T-helper 2 cell (primary cell): ENCODE results near the gene PGA4.
"Not testable (repeated sequence)": the region's sequence is repeated elsewhere in the genome, so short reads cannot be mapped to it uniquely, and the experiment has no call there.

Source experiments
- DNase-seq, 5 experiments: peaks; one replicate each; pipeline versions ENCODE4 v3.0.0 to v3.0.0-alpha.2; 2012 to 2022
- total RNA-seq, 2 donors: gene quantifications; one replicate each; lab custom pipeline; 2026; lab: John Stamatoyannopoulos, UW

PGA4 gene
- 0 reads per million in 2 donors for total RNA-seq

GRCh38 chr11:61222047-61222446 is at the start of gene PGA4:
Gene PGA4, plus strand, starts transcription at chr11:61222347. Its CDS starts 54 bp downstream, at chr11:61222401.
- DNase-seq = not testable (repeated sequence)

DNA sequence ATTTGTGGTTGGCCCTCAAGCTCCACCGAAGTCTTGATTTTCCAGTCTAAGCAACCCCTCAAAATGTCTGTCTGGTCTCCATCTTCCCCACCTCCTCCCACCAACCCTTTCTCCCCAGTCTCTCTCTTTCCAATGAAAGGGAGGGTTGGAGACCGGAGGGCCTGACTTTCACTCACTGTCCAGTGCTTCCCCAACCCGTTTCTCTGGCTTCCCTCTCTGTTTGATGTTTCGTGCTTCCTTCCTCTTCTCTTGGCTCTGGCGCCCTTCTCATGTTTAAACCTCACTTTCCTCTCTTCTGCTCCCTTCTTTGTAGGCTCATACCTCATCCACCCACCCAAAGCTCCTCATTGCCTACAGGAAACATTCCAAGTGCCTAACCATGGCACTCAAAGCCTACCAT is 49.8 kb upstream of the PGA4 start:
- no peak for DNase-seq

GRCh38 chr11:61172888-61173287 is 49.3 kb upstream of the PGA4 start:
- DNase-seq = no peak

- DNase-seq = no peak
Measured at GRCh38 chr11:61173456-61173855, 48.7 kb upstream of the PGA4 start.

- DNase-seq = no peak
Measured at GRCh38 chr11:61174273-61174672, 47.9 kb upstream of the PGA4 start.

GRCh38 chr11:61174949-61175348 is 47.2 kb upstream of the PGA4 start:
- DNase-seq = no peak

GRCh38 chr11:61176446-61176845 is 45.7 kb upstream of the PGA4 start:
- no peak for DNase-seq

GRCh38 chr11:61180205-61180604 is 41.9 kb upstream of the PGA4 start:
- DNase-seq = not testable (repeated sequence)

DNA sequence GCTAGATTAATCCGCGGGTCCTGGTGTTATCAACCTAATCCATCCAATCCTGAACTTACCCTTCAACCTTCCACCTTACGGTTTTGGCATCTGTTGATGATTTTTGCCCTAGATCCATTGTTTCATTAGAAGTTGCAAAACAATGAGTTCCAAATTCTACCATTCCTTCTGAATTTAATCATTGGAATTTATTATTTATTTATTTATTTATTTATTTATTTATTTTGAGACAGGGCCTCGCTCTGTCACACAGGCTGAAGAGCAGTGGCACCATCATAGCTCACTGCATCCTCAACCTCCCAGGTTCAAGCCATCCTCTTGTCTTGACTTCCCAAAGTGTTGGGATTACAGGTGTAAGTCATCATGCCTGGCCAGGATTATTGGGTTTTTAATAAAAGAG is 40.7 kb upstream of the PGA4 start:
- no peak for DNase-seq

DNA sequence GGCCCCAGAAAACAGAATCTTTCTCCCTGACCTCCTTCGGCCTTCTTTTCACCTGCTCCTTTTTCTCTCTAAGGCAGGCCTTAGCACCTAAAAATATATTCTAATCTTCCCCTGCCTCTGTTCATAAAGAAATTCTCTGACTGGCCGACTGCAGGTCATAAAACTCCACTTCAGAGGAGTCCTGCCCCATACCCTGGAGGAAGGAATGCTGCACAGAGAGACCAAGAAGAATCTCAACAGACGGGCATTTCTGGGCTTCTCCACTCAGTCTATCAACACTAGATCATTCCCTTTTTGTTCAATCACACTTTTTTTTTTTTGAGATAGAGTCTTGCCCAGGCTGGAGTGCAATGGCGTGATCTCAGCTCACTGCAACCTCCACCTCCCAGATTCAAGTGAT is 38.5 kb upstream of the PGA4 start:
- no peak for DNase-seq

DNA sequence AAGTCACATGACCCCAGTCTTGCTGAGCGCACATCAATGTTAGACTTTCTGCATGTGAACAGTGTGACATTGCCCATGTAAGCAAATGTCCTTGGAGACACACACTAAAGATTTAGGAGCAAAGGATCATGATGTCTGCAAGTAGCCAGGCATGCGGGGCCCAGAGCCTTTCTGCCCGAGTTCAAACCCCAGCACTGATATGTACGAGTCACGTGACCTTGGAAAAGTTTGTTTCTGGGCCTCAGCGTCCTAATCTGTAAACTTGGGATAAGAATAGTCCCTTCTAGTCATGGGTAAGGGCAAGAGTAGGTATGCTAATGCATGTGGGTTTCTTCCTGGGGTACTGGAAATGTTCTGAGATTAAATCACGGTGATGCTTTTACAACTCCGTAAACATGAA is 35.6 kb upstream of the PGA4 start:
- DNase-seq = no peak

GRCh38 chr11:61187505-61188130 is 34.5 kb upstream of the PGA4 start:
- DNase-seq = peak; percentile 43 to 75 (median 66)

GRCh38 chr11:61189933-61190332 is 32.2 kb upstream of the PGA4 start:
- DNase-seq = no peak

DNA sequence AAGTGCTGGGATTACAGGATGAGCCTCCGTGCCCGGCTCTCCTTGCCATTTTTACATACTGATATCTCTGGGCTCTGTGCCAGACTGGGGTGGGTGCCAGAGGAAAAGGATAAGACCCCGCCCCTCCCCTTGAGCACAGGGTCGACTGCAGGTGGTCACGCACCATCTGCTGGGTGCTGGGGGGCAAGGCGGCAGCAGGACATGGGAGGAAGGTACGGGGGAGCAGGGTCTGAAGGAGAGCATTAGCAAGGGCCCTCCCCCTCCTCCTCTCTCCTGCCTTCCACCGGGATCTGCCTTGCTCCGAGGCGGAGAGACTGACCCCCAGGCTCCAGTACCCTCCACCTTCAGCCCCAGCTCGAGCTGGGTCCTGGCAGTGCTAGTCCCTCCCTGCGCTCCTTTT is 28.6 kb upstream of the PGA4 start:
- DNase-seq = no peak

DNA sequence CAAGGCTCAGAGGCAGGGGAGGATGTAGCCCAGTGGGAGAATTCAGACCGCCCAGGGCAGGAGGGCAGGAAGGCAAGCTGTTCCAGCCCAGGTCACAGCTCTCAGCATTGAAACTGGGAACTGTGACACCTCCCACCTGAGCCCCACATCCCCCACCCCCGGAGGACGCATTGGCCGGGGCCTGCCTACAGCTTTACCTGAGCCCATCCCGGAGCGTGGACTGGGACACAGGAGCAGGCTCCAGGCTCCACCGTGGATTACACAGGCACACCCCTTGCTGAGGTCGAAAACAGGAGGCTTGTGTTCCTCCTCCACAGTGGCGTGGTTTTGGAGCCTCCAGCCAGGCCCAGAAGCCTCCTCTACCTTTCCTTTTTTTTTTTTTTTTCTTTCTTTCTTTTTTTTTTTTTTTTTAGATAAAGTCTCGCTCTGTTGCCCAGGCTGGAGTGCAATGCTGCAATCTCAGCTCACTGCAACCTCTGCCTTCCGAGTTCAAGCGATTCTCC is 27.9 kb upstream of the PGA4 start:
- DNase-seq = no peak

DNA sequence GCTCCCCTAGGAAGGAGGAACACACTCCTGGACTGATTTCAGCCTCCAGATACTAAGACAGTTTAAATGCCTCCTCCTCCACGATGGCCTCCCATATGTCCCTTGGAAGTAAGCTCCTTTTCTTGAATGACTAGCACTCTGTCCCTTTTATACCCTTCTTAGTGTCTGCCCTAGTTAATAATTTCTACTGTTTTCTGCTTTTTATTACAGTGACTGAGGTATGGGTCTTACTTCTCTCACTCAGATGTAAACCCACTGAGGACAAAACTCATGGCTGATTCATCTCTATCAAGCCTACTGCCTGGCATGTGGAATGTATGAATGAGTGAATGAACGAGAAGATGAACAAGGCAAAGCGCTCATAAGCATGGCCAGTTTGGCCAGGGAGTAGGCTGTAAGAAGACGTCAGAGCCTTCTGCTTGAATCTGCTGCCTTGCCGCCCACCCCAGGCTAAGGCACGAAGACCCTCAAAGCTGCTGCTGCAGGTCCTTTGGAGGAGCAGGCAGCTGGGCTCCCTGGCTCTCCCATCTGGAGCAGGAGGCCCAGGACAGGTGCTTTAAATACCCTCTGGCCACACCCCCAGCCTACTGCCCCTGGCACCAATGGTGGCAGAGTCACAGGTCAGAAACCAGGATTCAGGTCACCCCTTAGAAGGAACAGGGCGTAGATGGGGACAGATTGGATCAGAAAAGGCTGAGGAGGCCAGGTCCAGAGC is 27.0 kb upstream of the PGA4 start:
- no peak for DNase-seq

- no peak for DNase-seq
Measured at GRCh38 chr11:61195719-61196118, 26.4 kb upstream of the PGA4 start.

DNA sequence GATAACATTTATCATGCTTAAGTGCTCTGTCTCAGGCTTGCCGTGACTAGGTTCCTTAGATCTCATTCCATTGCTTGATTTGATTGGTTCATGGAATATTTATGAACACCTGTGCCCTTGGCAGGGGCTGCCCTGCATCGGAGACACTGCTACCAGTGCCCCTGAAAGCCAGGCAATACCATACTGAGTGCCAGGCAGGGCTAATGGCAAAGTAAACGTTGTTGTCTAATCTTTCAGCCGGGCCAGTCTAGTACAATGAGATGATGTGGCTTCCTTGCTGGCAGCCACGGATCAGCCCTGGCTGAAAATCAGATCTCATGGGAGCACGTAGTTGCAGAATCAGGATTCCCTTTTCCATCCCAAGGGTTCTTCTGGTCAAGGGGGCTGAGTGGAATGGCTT is 23.8 kb upstream of the PGA4 start:
- no peak for DNase-seq

- DNase-seq = no peak
Measured at GRCh38 chr11:61198948-61199523, 23.1 kb upstream of the PGA4 start.

DNA sequence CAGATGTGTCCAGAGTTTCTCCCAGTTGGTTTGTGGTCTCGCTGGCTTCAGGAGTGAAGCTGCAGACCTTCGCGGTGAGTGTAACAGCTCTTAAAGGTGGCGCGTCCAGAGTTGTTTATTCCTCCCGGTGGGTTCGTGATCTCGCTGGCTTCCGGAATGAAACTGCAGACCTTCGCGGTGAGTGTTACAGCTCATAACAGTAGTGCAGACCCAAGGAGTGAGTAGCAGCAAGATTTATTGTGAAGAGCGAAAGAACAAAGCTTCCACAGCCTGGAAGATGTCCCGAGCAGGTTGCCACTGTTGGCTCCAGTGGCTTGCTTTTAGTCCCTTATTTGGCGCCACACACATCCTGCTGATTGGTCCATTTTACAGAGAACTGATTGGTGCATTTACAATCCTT is 20.7 kb upstream of the PGA4 start:
- DNase-seq = peak in 1 of 5 experiments; percentile 74

DNA sequence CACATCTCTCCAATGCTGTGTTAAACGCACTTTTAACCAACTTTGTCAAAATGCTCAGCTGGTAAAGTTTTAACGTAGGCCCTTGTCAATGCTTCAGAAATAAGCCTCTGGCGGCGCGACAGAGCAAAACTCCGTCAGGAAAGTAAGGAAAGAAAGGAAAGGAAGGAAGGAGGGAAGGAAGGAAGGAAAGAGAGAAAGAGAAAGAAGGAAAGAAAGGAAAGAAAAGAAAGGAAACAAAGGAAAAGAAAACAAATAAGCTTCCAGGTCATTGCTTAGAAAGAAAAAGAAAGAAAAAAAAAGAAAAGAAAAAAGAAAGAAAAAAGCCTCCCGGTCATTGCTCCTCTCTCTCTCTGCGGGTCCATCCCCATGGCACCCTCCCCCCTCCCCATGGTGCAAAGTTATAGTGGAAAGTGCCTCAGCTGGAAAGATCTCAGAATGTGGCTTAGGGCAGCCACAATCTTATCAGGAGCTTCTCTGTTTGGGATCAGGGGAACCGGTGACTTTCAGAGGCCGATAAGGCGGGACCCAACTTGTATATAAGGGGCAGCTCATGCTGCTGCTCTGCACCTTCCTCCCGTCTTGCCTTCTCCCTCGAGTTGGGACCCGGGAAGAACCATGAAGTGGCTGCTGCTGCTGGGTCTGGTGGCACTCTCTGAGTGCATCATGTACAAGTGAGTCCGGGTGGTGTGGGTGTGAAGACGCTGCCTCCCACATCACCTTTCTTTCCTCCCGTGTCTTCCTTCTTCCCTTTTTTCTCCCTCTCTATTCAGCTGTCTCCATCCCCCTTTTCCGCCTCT is 19.0 kb upstream of the PGA4 start, which contains the start of gene PGA3:
PGA3 (plus strand) TSS at position 566 of the 797 bp plus-strand sequence; CDS start at position 616, 50 bp downstream.
- DNase-seq = not testable (repeated sequence)

- DNase-seq = not testable (repeated sequence)
Measured at GRCh38 chr11:61203873-61204272, 18.3 kb upstream of the PGA4 start.

GRCh38 chr11:61204502-61205059 is 17.6 kb upstream of the PGA4 start:
- DNase-seq = not testable (repeated sequence)
